GM19023 (cell line): ENCODE results near the gene HTR2C.

Source experiments
- ATAC-seq: cut with Tn5 transposase; IDR thresholded peaks from one replicate; pipeline ENCODE4 v1.9.1; 2021; ENCODE audit warnings: mild to moderate bottlenecking, moderate library complexity; ENCODE audit not compliant: unreplicated experiment

HTR2C gene

GRCh38 chrX:114952696-114953095 lies 368.8 kb downstream of the HTR2C start:
- no peak for ATAC-seq
